HepG2 (cell line): ENCODE measurements around the gene RGS19. TPM values are rescaled to one million over a fixed set of nuclear protein-coding genes. Genes with fewer than 3 reads are reported as not detected.

Experiments
- HMG20B ChIP-seq: conservative IDR thresholded peaks from 2 replicates; pipeline ENCODE4 v1.6.1; 2016; ENCODE audit warnings: missing genetic modification reagents, missing compliant biosample characterization
- HNRNPLL ChIP-seq: fragments of 200-400 bp; formaldehyde crosslinking; IDR thresholded peaks from 2 replicates; pipeline ENCODE4 v1.6.1; 2017; ENCODE audit warnings: mild to moderate bottlenecking, low read depth, low read length; ENCODE audit not compliant: poor library complexity, severe bottlenecking
- JUNB ChIP-seq: sonication (generic); formaldehyde crosslinking; IDR thresholded peaks from 2 replicates; pipeline ENCODE4 v1.8.0; 2022; ENCODE audit warnings: missing genetic modification reagents, mild to moderate bottlenecking, borderline replicate concordance
- KAT8 ChIP-seq: IDR thresholded peaks from 2 replicates; pipeline ENCODE4 v1.6.1; 2016; ENCODE audit warnings: missing genetic modification reagents, missing compliant biosample characterization
- MEF2D ChIP-seq: sonication (generic); formaldehyde crosslinking; IDR thresholded peaks from 2 replicates; pipeline ENCODE4 v1.5.1; 2020; ENCODE audit warnings: mild to moderate bottlenecking, missing genetic modification reagents
- RAD21 ChIP-seq: fragments of 450-650 bp; formaldehyde crosslinking; IDR thresholded peaks from 2 replicates; pipeline ENCODE4 v1.5.0; 2020; ENCODE audit warnings: mild to moderate bottlenecking
- SRY ChIP-seq: sonication (generic); formaldehyde crosslinking; IDR thresholded peaks from 2 replicates; pipeline ENCODE4 v1.8.0; 2022; ENCODE audit warnings: mild to moderate bottlenecking, missing genetic modification reagents
- ZBTB7B ChIP-seq: sonication (generic); formaldehyde crosslinking; IDR thresholded peaks from 2 replicates; pipeline ENCODE4 v1.4.0; 2020; ENCODE audit warnings: missing genetic modification reagents
- ZFP36L1 ChIP-seq: sonication (generic); formaldehyde crosslinking; IDR thresholded peaks from 2 replicates; pipeline ENCODE4 v1.8.0; 2022; ENCODE audit warnings: mild to moderate bottlenecking, missing genetic modification reagents, moderate library complexity
- ZNF335 ChIP-seq: sonication (generic); formaldehyde crosslinking; IDR thresholded peaks from 2 replicates; pipeline ENCODE4 v1.4.0; 2020; ENCODE audit warnings: missing genetic modification reagents
- ZNF441 ChIP-seq: sonication (generic); formaldehyde crosslinking; IDR thresholded peaks from 2 replicates; pipeline ENCODE4 v1.7.0; 2021; ENCODE audit warnings: missing genetic modification reagents, borderline replicate concordance
- ZNF496 ChIP-seq: sonication (generic); formaldehyde crosslinking; IDR thresholded peaks from 2 replicates; pipeline ENCODE4 v1.8.1; 2023; ENCODE audit warnings: mild to moderate bottlenecking, moderate library complexity, missing genetic modification reagents; ENCODE audit not compliant: insufficient replicate concordance
- ZNF510 ChIP-seq: sonication (generic); formaldehyde crosslinking; IDR thresholded peaks from 2 replicates; pipeline ENCODE4 v1.4.0; 2020; ENCODE audit warnings: low read depth, mild to moderate bottlenecking, missing genetic modification reagents
- ZNF614 ChIP-seq: IDR thresholded peaks from 2 replicates; pipeline ENCODE4 v1.6.1; 2018; ENCODE audit warnings: missing biosample characterization, missing genetic modification reagents, inconsistent platforms, borderline replicate concordance
- polyA plus RNA-seq, 8 experiments: library from polyadenylated mRNA; depleted of rRNA in 3 of 8; stranded (reverse) in 7 of 8; unstranded in 1 of 8; fragments of >200 nt; fragmentation: Illumina TruSeq in 4 of 8; extraction: Trizol in 4 of 8; gene quantifications; 2 replicates each; pipeline versions ENCODE4 v1.2.1 to v1.2.3, GENCODE V29; 2011 to 2016; ENCODE audit warnings: low read depth in 4 of 8, missing spikeins in 1 of 8, mixed read lengths in 1 of 8; ENCODE audit not compliant: insufficient read depth in 1 of 8
- total RNA-seq, 5 experiments: library from RNA; depleted of rRNA; stranded (reverse); fragments of >200 nt; fragmentation: Illumina TruSeq; extraction: Trizol; gene quantifications; 2 replicates each; pipeline ENCODE4 v1.2.3, GENCODE V29; 2016; ENCODE audit warnings: low read depth in 1 of 5
- TF ChIP-seq, protein P1 (sequence below): IDR thresholded peaks from 2 replicates; pipeline ENCODE4 v1.6.1; 2016; ENCODE audit warnings: mild to moderate bottlenecking
- TF ChIP-seq, protein P2 (sequence below): IDR thresholded peaks from 2 replicates; pipeline ENCODE4 v1.6.1; 2016; ENCODE audit warnings: low read depth
- TF ChIP-seq, protein P3 (sequence below), 2 experiments: sonication (generic) in 1 of 2; formaldehyde crosslinking in 1 of 2; IDR thresholded peaks; 2 replicates each; pipeline versions ENCODE4 v1.4.0 to v1.6.1; 2018 to 2020; ENCODE audit warnings: missing genetic modification reagents in 2 of 2, borderline replicate concordance in 1 of 2, low read depth in 1 of 2, mild to moderate bottlenecking in 1 of 2, missing biosample characterization in 1 of 2
- TF ChIP-seq, protein P4 (sequence below), 2 experiments: sonication (generic) in 1 of 2; formaldehyde crosslinking in 1 of 2; IDR thresholded peaks; 2 replicates each; pipeline versions ENCODE4 v1.6.1 to v1.9.0; 2014 to 2022; ENCODE audit warnings: antibody characterized with exemption in 1 of 2, borderline replicate concordance in 1 of 2, inconsistent platforms in 1 of 2, low read depth in 1 of 2, missing genetic modification reagents in 1 of 2

Gene RGS19
- total and polyA plus RNA-seq, 2 of the 13 experiments (the other 11 are each of a cell fraction or from before 2014, with no cell fraction given) = 10.7 to 11.9 TPM

DNA sequence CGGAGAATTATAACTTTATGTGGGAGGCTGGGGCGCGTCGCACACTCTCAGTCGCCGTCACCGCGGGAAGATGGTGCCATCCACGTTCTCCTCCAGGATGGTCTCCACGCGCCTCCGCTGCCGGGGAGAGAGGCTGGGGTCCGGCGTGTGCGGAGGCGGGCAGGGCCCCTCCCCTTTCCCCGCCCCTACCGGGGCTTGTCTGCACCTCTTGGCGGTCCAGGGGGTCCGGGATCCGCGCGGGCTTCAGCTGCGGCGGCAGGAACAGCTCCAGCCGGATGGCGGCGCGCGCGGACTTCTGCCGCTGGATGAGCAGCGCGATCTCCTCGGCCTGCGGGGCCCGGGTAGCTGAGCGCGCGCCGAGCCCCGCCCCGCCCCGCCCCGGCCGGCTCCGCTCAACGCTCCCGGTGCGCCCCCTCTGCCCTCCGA lies 4.1 kb upstream of the RGS19 start (continued):
- TF ChIP-seq, protein P1, sequence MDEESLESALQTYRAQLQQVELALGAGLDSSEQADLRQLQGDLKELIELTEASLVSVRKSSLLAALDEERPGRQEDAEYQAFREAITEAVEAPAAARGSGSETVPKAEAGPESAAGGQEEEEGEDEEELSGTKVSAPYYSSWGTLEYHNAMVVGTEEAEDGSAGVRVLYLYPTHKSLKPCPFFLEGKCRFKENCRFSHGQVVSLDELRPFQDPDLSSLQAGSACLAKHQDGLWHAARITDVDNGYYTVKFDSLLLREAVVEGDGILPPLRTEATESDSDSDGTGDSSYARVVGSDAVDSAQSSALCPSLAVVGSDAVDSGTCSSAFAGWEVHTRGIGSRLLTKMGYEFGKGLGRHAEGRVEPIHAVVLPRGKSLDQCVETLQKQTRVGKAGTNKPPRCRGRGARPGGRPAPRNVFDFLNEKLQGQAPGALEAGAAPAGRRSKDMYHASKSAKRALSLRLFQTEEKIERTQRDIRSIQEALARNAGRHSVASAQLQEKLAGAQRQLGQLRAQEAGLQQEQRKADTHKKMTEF (CRISPR knock-in tag) = 0 out of 2 replicates have a peak, but pooled peaks have one; percentile 65
- peak; percentile 95 for TF ChIP-seq RAD21 (CRISPR knock-in tag)
- TF ChIP-seq ZNF441 = peak; percentile 80; the same call in 1 of the 2 replicates
- no peak for TF ChIP-seq ZNF510 (CRISPR knock-in tag)
- no peak for TF ChIP-seq MEF2D (CRISPR knock-in tag)
- TF ChIP-seq SRY = 0 out of 2 replicates have a peak, but pooled peaks have one; percentile 65
- TF ChIP-seq, protein P2, sequence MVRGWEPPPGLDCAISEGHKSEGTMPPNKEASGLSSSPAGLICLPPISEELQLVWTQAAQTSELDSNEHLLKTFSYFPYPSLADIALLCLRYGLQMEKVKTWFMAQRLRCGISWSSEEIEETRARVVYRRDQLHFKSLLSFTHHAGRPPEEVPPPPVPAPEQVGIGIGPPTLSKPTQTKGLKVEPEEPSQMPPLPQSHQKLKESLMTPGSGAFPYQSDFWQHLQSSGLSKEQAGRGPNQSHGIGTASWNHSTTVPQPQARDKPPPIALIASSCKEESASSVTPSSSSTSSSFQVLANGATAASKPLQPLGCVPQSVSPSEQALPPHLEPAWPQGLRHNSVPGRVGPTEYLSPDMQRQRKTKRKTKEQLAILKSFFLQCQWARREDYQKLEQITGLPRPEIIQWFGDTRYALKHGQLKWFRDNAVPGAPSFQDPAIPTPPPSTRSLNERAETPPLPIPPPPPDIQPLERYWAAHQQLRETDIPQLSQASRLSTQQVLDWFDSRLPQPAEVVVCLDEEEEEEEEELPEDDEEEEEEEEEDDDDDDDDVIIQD (CRISPR knock-in tag) = 0 out of 2 replicates have a peak, but pooled peaks have one; percentile 33
- TF ChIP-seq JUNB (CRISPR knock-in tag) = no peak
- TF ChIP-seq ZNF496 = no peak
- peak; percentile 88 for TF ChIP-seq ZBTB7B
- TF ChIP-seq, protein P3, sequence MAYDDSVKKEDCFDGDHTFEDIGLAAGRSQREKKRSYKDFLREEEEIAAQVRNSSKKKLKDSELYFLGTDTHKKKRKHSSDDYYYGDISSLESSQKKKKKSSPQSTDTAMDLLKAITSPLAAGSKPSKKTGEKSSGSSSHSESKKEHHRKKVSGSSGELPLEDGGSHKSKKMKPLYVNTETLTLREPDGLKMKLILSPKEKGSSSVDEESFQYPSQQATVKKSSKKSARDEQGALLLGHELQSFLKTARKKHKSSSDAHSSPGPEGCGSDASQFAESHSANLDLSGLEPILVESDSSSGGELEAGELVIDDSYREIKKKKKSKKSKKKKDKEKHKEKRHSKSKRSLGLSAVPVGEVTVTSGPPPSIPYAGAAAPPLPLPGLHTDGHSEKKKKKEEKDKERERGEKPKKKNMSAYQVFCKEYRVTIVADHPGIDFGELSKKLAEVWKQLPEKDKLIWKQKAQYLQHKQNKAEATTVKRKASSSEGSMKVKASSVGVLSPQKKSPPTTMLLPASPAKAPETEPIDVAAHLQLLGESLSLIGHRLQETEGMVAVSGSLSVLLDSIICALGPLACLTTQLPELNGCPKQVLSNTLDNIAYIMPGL (CRISPR knock-in tag; IDR thresholded peaks at IDR 0.05; ENCODE audit: borderline replicate concordance in 1 of 2, low read depth in 1 of 2) = peak; percentile 71 to 79; a peak in 3 of 4 replicates
- TF ChIP-seq, protein P4, sequence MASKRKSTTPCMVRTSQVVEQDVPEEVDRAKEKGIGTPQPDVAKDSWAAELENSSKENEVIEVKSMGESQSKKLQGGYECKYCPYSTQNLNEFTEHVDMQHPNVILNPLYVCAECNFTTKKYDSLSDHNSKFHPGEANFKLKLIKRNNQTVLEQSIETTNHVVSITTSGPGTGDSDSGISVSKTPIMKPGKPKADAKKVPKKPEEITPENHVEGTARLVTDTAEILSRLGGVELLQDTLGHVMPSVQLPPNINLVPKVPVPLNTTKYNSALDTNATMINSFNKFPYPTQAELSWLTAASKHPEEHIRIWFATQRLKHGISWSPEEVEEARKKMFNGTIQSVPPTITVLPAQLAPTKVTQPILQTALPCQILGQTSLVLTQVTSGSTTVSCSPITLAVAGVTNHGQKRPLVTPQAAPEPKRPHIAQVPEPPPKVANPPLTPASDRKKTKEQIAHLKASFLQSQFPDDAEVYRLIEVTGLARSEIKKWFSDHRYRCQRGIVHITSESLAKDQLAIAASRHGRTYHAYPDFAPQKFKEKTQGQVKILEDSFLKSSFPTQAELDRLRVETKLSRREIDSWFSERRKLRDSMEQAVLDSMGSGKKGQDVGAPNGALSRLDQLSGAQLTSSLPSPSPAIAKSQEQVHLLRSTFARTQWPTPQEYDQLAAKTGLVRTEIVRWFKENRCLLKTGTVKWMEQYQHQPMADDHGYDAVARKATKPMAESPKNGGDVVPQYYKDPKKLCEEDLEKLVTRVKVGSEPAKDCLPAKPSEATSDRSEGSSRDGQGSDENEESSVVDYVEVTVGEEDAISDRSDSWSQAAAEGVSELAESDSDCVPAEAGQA (IDR thresholded peaks at IDR 0.05; ENCODE audit: low read depth) = no peak
- TF ChIP-seq, protein P4 (CRISPR knock-in tag; IDR thresholded peaks at IDR 0.05; ENCODE audit: borderline replicate concordance) = no peak
- TF ChIP-seq KAT8 = peak; percentile 33; the same call in 1 of the 2 replicates
- no peak for TF ChIP-seq ZNF335 (CRISPR knock-in tag)
- TF ChIP-seq ZNF614 (CRISPR knock-in tag) = peak; percentile 43; the same call in 1 of the 2 replicates
- no peak for TF ChIP-seq ZFP36L1 (CRISPR knock-in tag)
- 0 out of 2 replicates have a peak, but pooled peaks have one; percentile 40 for TF ChIP-seq HMG20B (CRISPR knock-in tag)
- TF ChIP-seq HNRNPLL = peak; percentile 51
